ENCODE measurements around the gene RIOX2.

Gene RIOX2

GRCh38 chr3:97901313-97902248 lies 70.7 kb downstream of the RIOX2 start:
- no peak for DNase-seq

- no peak for DNase-seq
These were observed 72.9 kb downstream of the RIOX2 start for GRCh38 chr3:97899331-97899730.

GRCh38 chr3:97896547-97896946 lies 75.7 kb downstream of the RIOX2 start:
- no peak for DNase-seq

GRCh38 chr3:97896129-97896528 lies 76.1 kb downstream of the RIOX2 start:
- no peak for DNase-seq

GRCh38 chr3:97895216-97895615 lies 77.0 kb downstream of the RIOX2 start:
- DNase-seq, result no peak

- DNase-seq, result no peak
These were observed 79.4 kb downstream of the RIOX2 start for GRCh38 chr3:97892852-97893251.

Measured in DMS79 (cell line).